ELR (cell line): ENCODE results near the gene ZNF488.
"Not testable (repeated sequence)": the region's sequence is repeated elsewhere in the genome, so short reads cannot be mapped to it uniquely, and the experiment has no call there.

ENCODE experiments used
- DNase-seq: peaks from one replicate; pipeline ENCODE4 v3.0.0-alpha.2; 2015; ENCODE audit warnings: low read depth

The ZNF488 gene

DNA sequence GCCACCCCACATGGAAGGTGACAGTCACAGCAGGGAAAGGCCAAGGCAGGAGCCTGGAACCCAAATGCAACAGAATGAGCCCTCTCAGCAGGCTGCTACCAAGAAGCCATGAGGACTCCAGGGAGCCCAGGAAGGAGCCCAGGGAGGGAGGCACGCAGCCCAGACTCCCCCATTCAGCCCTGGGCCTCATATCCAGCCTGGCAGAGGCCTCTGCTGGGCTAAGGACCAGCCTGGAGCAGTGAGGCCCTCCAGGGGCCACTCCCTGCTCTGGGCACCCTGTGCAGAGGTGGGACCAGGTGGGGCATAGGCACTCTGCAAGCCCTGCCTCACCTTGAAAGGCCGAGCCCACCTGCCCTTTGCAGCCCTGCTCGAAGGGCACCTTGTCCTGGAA is 25.8 kb upstream of the ZNF488 start:
- no peak for DNase-seq

DNA sequence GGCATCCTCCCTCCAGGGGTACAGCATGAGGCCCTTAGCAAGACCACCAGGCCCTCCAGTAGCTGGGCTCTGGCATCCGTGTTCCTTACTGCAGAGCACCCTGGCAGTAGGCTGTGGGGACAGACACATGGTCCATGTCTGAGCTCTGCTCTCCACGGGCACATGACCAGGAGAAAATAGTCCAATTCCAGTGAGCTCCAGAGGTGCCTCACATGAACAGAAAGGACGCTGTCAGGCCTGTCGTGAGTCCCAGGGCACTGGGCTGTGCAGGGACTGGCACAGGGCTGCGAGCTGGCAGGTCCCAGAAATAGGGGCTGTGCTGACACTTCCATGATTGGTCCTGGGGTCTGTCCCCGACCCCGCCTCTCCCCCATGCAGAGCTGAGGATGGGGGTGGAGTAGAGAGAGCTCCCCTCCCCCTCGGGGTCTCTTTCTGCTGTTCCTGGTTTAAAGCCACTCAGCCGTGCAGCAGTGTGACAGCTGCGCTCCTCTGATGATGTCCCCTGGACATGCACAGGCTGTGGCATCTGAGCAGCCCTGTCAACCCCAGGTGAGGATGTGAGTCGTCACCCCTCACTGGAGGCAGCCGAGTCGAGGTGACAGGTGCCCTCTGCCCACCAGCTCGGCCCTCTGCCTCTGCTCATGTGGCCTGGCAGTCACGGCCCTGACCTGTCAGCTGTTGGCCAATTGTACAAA is 25.2 kb upstream of the ZNF488 start:
- DNase-seq = no peak

DNA sequence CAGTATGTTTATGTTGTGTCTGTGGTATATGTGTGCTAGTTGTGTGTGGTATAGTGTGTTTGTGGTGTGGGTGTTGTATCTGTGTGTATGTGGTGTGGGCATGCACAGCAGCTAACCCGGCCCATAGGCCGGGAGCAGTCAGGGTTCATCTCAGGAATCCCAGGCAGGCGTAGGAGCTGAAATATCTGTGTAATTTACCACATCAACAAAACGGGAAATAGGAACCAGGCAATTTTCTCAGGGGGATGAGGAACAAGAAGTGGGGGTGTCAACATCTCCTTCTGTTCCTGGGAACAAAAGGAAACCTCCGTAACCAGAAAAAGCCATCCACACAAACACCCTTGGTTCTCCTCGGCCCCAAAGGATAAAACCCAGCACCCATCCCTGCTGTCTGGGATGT is 24.5 kb upstream of the ZNF488 start:
- no peak for DNase-seq

DNA sequence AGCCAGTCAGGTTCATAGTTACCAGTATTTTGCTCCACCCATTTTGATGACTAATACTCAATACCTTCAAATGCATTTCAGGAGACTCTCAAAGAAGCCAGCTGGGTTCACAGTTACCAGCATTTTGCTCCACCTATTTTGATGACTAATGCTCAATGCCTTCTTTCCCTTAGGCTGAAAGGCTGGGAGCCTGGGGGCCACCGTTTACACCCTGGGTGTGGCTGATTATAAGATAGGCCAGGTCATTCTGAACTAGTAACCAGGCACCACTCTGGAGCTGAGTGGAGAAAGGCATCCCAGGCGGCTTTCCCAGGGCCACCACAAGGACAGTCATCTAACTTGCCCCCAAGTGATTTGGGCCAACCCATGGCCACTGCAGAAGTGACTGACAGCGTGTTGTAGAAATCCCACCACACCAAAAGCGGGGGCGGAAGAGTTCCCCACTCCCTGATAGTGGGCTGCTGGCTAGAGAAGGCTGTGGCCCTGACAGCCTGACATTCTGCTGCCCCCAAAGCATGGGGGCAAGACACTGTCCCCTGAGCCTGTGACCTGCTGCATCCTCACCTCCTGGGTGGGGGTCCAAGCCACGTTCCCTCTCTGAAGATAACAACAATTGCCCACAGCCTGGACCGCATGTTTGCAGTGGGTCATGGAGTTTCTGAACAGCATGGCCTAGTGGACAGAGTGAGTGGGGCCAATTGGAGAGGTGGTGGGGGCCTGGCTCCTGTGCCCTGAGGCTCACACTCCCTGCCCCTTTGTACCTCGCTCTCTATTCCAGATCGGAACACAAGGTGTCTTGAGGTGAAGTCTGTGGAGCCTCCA is 23.0 kb upstream of the ZNF488 start:
- DNase-seq = peak; percentile 99

DNA sequence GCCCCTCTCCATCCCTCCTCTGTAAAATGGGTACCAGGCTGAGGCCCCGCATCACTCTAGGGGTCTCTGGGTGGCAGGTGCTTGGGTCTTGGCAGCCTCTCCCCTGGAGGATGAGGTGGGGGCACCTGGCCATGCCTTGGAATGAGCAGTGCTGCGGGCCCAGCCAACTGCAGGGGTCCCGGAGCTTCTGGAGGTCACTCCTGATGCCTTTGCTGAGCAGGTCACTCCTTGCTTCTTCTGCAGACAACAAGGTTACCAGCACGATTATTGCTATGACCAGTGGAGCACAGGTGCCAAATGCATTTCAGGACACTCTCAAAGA is 22.4 kb upstream of the ZNF488 start:
- DNase-seq = no peak

DNA sequence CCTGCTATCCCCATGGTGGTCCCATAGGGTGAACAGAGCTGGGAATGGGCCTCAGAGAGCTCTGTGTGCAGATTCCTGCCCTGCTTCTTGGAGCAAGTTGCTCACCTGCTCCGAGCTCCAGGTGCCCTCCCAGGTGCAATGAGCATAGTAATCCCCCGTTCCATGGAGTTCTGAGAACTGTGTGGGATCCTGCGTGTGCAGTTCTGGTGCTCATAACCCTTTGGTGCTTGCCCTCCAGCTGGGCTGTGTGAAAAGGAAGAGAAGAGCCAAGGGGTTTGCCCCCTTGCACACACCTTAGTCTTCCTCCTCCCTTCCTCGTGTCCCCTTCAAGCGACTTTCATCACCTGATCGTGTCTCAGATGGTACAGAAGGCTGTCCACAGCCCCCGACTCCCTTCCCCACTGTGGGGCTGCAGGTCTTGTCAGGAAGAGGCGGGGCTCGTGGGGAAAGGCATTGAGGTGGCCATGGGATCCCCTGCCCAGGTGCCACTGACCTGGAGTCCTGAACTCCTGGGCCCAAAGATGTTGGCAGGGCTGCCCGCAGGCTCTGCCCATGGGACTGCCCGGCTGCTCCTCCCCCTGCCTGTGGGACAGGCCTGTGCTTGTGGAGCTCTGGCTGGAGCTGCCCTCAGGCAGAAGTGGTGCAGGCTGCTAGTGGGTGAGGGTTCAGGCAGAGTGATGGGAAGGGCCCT is 21.9 kb upstream of the ZNF488 start:
- no peak for DNase-seq

DNA sequence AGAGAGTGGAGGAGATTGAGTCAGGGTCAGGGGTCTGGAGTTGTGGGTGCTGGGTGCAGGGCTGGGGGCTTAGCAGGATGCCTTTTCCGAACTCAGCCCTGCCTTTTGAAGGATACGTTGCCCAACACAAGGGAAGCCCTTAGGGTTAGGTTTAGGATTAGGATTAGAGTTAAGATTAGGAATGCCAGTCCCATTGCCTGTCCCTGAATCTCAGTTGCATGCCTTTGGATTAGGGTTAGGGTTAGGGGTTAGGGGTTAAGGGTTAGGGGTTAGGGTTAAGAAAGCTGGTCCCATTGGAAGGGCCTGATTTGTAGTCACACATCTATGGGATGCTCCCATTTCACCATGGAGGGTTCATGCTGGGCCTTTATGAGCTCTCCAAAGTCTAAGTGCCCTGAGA is 20.8 kb upstream of the ZNF488 start:
- no peak for DNase-seq

DNA sequence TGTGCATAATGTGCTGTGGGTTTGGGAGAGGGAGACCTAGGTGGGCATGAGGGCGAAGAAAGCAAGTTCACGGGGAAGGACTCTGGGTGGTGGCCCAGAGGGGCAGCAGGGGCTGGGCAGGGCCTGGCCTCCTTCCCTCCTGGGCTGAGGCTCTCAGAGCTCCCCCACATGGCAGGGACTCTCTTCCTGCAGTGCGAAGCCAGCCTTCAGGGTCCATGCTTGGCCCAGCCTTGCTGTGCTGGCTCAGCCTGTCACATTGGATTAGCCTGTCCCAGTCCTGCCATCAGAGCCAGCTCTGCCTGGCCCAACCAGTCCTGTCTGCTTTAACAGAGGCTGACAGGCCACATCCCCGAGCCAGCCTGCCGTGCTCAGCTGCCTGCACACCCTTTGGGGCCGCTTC is 20.4 kb upstream of the ZNF488 start:
- DNase-seq = no peak

DNA sequence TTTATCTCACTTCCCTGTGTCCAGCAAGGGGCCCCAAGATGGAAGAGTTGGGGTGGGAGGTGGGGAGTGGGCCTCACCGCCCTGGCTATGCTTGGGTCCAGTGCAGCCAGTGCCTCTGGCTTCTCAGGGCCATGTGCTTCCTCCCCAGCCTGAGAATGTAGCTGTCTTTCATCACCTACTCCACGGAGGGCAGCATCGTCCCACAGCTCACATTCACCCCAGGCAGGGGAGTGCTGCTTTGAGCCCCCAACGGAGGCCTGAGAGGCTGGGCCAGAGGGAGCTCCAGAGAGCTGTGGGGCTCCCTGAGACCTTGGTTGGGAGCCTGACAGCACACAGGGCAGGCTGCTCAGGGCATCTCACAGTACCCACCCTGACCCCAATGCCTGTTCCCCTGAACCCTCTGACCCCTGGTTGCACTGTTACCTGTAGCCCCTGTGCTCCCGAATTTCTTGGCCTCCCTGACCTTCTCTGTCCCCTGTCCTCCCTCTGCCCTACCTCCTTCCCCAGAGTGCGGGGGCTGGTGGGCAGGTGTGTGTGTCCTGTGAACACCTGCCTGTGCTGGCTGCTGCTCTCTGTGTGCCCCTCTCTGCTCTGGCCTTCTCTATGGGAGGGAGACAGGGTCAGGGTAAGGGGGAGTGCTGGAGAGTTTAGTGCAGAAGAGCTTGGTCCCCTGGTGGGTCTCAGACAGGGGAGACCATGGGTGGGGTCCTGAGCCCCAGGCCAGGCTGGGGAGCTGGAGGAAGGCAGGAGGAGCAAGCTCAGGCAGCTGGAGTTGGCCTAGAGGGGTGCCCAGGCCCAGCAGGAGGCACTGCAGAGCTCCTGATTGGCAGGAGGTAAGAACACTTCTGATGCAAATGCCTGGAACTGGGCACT is 19.6 kb upstream of the ZNF488 start:
- peak; percentile 15 for DNase-seq

DNA sequence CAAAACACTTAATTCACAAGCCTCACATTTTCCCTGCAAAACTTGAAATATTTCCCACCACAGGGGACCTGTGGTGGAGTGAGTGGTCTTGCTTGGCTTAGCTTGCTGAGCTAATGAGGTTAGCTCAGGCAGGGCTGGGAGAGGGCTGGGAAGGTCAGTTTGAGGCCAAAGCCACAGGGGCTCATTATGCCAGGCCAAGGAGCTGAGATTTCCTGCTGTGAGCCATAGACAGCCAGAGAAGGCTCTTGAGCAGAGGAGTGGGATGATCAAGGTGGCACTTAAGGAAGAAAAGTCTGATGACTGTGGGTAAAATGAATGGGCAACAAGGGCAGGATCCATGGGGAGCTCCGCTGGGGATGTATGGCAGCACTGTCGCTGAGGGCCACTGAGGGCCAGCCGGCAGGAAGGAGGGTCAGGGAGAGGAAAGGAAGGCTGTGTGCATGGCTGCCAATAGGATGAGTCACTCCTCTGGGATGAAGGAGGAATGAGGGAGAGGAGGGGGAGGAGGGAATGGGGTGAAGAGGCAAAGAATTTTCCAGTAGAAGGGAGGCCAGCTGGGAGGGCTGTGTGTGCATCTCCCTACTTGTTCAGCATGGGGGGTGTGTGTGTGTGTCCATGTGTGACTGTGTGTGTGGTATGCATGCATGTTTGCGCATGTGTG is 18.7 kb upstream of the ZNF488 start:
- peak; percentile 94 for DNase-seq

DNA sequence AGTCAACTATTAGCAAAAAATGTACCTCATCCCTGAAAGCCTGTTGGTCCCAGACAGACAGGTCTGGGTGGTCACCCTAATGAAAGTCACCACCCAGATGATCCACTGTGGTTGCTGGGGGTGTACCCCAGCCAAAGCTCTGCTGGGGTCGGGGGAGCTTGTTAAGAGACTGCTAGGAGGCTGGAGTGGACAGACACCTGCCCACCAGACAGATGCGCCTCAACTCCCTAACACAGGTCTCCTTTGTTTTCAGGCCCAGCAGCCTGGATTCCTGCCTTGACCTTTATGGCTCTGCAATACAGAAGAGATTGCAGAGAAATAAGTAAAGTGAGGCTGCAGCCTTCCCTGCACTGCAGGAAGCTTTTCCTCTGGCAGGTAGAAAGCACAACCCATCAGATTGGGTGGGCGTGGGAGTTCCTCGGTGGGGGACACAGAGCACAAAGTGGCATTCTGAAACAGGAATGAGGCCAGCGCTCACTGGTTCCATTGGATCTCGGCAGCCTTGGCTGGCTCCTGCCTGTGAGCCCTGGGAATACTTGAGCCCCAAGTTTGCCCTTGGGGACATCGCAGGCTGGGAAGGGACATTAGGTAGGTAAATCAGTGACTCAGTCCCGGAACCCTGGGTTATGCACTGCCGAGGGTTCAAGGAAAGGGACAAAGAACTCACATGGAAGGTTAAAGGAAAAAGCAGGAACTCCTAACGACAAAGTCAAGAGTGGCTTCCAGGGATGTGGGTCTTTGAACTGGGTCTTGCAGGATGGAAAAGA is 18.0 kb upstream of the ZNF488 start:
- DNase-seq = no peak

DNA sequence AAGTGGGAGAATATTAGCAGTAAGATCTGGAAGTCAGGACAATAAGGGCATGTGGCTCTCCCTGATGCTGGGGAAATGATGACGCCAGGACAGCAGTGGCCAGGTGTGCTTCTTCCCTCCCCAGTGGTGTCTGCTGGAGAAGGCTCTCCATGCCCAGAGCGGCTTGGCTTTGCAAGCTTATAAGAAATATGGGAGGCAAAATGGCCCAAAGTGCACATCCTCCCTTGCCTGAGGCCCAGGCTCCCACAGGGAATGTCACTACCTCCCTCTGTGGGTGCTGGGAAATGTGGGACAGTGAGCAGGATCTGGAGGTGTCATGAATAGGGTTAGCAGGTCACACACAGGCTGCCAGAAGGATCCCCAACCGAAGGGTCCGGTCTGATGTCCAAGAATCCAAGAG is 17.1 kb upstream of the ZNF488 start:
- no peak for DNase-seq

DNA sequence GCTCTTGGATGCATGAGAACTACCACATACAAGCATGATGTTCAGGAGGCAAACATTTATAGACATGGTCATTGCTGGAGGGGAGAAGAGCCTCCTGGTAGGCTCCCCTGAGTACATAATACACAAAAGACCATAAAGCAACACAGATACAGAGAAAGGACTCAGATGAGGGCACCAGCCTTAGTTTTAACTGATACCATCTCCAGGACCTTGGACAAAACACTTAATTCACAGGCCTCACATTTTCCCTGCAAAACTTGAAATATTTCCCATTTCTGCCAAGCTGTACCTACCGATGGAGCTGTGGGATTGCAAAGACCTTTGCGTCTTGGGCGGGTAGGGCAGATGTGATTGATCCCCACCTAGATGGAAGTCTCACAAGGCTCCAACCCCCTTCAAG is 16.7 kb upstream of the ZNF488 start:
- no peak for DNase-seq

DNA sequence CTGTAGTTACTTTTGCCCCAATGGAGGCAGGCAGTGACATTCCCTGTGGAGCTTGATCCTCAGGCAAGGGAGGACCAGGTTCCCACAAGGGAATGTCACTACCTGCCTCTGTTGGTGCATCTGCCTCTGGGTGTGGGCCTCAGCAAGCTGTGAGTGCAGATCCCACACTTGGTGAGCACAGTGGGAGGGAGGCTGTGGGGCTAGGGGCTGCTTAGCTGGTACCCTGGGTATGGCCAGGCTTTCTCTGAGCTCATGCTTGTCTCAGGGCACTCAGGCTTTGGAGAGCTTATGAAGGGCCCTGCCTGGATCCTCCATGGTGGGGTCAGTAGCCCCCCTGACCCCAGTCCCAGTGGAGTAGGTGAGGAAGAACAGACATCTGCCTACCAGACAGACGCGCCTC is 16.2 kb upstream of the ZNF488 start:
- no peak for DNase-seq

DNA sequence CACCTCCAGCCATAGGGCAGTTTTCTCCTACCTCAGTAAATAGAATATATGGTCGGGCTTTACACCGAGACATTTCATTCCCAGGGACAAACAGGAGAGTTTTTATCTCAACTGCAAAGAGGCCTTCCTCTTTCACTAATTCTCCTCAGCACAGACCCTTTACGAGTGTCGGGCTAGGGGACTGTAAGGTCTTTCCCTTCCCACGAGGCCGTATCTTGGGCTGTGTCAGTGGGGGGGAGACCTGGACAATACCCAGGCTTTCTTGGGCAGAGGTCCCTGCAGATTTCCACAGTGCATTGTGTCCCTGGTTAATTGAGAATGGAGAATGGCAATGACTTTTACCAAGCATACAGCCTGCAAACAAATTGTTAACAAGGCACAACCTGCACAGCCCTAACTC is 13.2 kb upstream of the ZNF488 start:
- no peak for DNase-seq

DNA sequence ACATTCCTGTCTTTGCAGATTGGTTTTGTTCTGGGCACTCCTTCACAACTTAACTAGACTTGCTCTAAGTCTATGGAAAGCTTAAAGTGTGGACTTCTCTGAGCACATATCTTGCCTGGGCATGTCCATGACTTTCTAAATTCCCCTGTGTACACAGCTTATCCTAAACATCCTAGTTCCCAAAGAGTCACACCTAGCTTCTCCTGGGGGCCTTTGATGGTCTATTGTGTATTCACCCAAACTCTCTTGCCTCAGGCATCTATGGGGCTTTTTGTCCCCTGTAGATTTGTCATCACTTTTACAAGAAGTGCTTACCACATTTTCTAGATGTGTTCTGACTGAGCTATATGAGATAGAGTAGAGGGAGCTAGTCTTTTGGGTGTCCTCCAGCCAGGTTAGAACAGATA is 12.2 kb upstream of the ZNF488 start:
- DNase-seq = no peak

DNA sequence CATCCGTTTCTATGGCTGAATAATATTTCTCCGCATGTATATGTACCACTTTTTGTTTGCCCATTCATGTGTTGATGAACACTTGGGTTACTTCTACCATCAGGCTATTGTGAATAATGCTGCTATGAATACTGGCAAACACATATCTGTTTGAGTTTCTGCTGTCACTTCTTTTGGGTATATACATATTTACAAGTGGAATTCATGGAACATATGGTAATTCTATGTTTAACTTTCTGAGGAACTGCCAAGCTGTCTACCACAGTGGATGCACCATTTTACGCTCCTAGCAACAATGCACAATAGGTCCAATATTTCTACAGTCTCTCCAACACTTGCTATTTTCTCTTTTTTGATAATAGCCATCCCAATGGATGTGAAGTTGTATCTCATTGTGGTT is 5.5 kb upstream of the ZNF488 start:
- DNase-seq = no peak

DNA sequence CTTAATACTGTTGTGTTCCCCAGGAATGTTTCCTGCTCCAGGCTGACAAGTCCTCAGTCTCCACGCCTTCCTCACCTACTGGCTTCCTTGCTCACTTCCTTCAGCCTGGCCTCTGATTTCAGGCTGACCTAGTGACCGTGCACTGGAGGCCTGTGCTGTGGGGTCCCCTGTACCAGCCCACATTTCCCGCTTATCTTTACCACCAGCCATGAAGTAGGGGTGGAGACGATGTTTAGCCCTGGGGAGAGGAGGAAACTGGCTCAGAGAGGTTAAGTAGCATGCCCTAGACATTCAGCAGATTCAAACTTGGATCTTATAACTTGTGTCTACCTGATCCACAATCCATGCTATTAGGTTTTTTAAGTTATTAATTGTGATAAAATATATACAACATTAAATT is 4.8 kb upstream of the ZNF488 start:
- no peak for DNase-seq

DNA sequence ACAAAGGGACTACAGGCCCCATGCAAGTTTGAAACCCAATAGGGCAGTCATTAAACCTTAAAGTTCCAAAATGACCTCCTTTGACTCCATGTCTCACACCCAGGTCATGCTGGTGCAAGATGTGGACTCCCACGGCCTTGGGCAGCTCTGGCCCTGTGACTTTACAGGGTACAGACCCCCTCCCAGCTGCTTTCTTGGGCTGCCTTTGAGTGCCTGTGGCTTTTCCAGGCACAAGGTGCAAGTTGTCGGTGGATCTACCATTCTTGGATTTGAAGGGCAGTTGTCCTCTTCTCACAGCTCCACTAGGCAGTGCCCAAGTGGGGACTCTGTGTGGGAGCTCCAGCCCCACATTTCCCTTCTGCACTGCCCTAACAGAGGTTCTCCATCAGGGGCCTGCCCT is 2.0 kb upstream of the ZNF488 start:
- not testable (repeated sequence) for DNase-seq

DNA sequence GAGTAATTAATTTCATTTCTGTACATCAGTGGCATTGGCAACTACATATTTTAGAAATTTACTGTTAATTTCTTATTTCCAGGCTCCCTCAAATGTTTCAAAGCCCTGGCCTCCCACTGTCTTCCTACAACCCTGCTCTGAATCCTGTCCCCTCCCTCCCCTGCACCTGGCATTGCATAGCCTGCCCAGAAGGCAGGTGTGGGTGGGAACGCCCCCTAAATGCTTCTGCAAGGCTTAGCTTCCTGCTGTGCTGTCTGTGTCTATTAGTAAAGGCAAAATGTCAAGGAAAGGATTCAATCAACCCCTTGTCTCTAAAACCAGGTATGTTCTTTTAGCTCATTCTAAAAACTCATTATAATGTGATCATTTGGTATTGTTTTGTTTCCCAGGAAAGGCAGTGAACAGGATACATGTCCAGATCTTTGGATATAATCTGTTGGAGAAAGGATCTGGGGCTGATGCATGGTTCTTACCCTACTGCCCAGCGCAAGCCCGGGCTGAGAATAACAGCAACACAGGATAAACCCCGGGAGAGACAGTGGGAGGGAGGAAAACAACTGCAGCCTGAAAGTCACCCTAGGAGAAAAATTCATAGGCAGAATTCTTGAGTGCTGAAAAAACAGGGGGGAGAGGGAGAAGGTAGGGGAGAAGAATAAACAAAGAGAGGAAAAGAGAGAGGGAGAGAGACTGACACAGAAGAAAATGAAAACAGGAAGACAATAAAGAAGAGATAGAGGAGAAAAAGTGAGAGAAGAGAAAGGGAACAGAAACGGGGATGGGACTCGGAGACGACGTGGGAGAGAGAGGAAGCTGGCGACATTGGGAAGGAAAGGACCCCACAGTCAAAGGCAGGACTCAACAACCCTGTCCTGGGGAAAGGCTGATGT is 589 bp downstream of the ZNF488 start:
- DNase-seq = no peak
